NCI-H82 (cell line): ENCODE results near the gene ATRNL1.
"Not testable (repeated sequence)": the region's sequence is repeated elsewhere in the genome, so short reads cannot be mapped to it uniquely, and the experiment has no call there.

Experiments used
- DNase-seq: peaks from one replicate; lab custom pipeline; 2025; lab: John Stamatoyannopoulos, UW

Gene ATRNL1

DNA sequence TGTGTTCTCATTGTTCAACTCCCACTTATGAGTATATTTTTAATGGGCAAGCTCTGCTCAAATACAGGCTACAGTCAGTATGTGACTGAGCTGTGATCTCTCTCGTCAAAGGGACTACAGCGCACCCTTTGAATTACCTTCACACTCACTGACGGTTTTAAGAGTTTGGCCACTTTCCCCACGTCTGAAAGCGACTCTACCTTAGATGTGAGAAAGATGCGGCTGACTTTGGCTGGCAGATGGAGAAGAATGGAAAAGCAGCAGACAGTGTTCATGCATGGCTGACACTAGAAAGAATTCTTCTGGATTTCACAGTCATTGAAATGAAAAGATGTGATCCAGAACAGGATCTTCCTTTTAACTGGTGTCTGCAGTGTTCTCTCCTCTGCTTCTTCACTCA lies 2.0 kb upstream of the ATRNL1 start:
- no peak for DNase-seq

DNA sequence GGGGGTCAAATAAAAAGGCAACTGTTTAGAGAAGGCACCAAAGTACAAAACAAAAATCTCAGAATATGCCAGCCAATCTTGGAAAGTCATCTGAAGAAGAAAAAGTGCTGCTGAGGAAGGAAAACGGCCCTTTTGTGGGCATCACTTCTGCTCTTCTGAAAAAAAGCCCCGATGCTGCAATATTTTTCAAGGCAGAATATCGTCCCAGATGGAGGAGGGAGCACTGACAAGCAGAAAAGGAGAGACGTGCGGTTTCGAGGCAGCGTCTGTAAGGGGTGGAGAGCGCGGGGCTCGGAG lies 959 bp upstream of the ATRNL1 start:
- no peak for DNase-seq

DNA sequence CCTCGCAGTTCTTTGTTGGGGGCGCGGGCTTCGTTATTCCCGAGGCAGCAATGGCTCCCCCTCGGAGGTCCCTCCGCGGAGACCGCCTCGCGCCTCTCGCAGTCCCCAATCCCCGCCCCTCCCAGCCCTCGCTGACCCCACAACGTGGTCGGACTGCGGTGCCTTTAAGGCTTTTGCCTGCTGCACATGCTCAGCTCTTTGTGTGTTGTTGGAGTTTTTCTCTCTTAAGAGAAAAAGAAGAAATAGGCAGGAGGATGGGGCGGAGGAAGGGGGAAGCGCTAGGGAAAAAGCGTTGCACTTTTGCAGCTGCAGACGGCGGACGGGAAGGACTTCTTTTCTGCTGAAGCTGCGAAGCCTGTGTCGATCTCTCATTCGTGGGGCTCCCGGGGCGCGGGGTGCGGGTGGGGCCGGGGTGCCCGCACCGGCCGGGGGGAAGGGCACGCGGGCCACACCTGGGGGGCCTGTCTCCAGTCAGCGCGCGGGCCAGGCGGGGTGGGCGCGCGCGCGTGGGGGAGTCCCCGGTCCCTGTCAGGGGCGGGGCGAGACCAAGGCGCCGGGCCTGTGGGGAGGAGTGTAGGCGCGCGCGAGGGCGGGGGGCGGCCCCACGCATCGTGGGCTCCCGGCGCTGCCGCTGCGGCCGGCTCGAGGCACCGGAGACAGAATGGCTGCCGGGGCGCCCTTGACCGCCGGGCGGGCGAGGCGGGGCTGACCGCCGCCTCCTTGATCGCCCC lies 445 bp upstream of the ATRNL1 start:
- peak; percentile 36 for DNase-seq

DNA sequence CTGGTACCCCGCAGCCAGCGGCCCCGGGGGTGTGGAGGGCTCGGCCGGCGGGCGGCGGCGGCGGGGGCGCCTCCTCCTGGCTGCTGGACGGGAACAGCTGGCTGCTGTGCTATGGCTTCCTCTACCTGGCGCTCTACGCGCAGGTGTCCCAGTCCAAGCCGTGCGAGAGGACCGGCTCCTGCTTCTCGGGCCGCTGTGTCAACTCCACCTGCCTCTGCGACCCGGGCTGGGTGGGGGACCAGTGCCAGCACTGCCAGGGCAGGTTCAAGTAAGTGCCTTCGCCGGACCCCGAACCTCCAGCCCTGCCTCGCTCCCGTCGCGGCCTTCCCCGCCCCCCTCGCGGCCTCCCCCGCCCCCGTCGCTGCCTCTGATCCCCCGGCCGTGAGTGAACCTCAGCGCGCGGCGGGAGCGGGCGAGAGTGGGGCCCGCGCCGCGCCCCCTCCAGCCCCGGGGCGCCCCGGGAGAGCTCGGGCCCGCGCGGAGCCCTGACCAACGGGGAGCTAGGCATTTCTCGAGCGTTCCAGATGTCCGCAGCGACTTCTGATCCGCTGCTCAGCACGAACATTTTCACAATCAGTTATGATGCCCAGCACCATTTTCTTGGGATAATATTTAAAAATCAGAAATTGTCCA lies 727 bp downstream of the ATRNL1 start:
- DNase-seq: peak; percentile 7

DNA sequence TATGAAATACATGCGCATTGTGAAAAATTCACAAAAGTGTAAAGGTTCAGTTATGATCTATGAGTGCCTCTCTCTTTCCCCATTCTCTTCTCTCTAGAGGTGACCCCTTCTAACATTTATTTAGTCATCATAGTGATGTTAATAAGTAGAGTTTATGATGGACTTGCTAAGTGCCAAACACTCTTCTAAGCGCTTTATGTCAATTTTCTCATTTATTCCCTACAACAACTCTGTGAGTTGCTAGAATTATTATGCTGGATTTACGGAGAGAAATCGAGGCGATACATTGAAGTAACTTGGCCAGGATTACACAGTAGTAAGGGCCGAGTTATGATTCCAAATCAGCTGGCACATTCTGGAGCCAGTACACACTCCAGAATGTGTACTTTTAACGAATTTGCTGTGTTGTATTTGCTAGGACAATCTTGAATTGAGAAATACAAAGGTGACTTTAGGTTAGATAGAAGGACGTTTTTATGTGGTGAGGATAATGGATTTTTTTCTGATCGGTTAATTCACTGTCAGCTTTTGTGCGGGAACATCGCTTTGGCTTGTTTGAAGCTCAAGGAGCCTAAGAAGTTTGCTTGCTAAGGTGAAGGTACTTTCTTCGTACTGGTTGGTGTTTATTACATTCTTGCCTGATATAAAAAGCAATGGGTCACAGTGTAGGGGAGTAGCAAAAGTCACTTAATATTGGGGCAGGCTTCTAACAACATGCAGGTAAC lies 1.4 kb downstream of the ATRNL1 start:
- DNase-seq: no peak

DNA sequence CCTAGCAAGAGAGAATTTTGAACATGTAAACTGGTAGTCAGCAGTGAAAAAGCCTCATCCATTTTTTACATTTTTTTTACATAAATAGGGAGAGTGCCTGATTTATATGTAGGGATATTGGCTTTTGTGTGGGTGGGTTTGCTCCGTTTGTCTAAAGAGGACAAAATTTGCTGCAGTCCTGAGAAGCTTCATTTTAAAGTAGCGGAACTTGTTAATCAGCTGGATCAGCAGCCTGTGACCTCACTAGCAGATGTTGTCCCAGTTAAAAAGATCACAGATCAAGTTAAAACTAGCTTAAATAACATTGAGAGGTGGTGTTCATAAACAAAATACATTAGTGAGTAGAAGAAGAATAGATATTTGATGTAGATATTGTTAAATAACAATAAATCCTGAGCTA lies 2.6 kb downstream of the ATRNL1 start:
- DNase-seq: no peak

DNA sequence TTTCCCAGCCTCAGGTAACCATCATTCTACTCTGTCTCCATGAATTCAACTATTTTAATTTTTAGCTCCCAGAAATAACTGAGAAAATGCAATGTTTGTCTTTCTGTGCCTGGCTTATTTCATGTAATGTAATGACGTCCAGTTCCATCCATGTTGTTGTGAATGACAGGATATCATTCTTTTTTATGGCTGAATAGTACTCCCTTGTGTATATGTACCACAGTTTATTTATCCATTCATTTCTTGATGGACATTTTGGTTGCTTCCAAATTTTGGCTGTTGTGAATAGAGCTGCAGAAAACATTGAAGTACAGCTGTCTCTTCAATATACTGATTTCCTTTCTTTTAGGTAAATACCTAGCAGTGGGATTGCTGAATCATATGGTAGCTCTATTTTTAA lies 10.5 kb downstream of the ATRNL1 start:
- DNase-seq: no peak

DNA sequence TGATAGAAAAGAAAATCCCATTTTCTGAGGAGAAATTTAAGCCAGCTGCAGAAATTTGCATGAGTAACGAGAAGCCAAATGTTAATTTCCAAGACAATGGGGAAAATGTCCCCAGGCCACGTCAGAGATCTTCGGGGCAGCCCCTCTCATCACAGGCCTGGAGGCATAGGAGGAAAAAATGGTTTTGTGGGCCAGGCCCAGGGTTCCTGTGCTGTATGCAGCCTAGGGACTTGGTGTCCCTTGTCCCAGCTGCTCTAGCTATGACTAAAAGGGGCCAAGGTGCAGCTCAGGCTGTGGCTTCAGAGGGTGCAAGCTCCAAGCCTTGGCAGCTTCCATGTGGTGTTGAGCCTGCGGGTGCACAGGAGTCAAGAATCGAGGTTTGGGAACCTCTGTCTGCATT lies 12.2 kb downstream of the ATRNL1 start:
- DNase-seq: not testable (repeated sequence)

DNA sequence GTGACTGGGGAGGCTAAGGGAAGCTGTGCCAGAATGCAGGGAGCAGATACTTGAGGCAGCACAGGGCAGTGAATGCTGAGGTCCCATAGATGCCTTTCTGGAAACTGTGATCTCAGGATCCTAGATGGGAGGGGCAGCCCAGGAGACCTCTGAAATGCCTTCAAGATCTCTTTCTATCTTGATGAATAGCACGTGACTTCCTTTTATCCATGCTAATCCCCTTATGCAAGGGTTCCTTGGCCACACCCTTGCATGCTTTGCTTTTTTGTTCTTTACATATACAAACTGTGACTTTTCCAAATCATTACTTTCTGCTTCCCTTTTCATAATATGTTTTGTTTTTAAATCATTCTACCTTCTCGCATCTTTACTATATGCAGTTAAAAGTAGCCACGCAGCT lies 14.7 kb downstream of the ATRNL1 start:
- DNase-seq: no peak

DNA sequence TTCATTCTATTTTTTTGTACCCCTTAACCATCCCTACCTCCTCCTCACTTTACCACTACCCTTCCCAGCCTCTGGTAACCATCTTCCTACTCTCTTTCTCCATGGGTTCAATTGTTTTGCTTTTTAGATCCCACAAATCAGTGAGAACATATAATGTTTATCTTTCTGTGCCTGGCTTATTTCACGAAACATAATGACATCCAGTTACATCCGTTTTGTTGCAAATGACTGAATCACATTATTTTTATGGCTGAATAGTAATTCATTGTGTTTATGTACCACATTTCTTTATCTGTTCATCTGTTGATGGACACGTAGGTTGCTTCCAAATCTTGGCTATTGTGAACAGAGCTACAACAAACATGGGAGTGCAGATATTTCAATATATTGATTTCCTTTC lies 24.1 kb downstream of the ATRNL1 start:
- no peak for DNase-seq

DNA sequence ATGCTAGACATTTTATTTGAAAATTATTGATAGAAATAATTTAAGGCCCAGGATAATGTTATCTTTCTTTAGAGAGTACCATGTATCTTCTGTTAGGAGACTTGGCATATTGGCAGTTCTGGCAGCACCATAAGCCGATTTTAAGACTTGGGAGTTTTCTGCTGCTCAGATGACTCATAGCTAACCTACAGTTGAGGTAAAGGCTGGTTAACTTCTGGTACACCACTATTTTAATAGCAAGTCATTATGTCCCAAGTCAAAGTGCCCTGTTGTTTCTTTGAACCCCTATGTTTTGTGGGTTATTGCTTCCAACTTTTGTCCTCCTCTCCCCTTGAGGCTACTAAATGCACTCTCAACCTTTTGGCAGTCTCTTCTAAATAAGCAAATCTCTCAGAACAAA lies 25.2 kb downstream of the ATRNL1 start:
- peak; percentile 0 for DNase-seq

DNA sequence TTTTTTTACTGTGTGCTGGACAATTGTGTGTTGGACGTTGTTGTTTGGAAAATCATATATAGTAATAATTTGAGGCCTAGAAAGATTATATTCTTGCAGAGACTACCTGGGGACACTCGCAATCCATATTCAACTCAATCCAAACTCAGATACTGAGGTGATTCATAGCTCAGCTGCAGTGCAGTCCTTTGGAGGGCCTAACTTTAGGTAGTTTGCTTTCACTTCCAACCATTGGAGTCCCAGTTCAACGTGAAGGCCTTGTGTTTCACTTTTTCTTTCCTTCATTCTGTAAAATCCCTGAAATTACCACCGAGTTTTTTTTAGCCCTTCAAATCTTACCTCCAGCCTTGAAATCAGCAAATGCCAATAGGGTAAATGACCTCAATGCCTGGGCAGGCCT lies 32.3 kb downstream of the ATRNL1 start:
- no peak for DNase-seq

DNA sequence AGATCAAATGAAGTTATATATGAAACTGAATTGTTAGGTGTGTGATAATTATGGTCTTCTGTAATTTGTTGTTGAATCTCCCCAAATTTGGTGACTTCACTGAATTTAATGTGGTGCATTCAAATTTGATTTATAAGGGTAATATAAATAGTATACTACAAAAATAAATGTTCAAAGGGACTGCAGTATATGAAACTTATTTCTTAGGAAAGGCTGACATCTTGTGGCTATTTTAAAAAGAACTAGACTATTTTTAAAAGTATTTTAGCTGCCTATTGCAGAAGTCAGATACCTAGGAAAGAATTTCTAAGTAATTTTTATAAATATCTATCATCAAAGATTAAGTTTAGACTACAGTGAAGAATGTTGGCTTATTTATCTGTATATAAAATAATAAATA lies 36.6 kb downstream of the ATRNL1 start:
- peak; percentile 40 for DNase-seq

DNA sequence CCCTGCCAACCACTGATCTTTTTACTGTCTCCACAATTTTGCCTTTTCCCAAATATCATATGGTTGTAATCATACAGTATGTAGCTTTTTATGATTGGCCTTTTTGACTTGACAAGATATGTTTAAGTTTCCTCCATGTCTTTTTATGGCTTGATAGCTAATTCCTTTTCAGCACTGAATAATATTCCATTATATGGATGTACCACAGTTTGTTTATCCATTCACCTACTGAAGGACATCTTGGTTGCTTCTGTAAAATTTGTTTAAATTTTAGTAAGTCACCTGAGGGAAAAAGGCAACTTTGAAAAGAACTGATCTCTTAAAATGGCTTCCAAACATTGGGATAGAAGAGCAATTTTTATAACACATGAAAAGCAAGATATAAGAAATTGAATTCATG lies 43.5 kb downstream of the ATRNL1 start:
- DNase-seq: no peak

DNA sequence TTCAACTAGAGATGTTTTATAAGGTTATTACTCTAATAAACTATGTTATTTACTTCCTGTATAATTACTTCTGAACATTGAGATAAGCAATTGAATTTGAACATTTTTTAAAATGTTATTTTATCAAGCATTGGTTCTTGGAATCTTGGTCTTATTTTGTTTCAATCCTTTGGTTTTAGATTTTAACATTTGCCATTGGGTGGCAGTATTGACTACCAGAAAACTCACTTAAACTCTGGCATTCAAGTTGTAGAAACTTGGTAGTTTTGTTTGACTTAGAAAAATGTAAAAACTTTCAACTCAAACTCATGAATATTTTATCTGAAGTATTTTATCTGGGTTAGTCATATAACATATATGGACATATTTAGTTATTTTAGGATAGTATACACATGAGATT lies 48.1 kb downstream of the ATRNL1 start:
- no peak for DNase-seq

DNA sequence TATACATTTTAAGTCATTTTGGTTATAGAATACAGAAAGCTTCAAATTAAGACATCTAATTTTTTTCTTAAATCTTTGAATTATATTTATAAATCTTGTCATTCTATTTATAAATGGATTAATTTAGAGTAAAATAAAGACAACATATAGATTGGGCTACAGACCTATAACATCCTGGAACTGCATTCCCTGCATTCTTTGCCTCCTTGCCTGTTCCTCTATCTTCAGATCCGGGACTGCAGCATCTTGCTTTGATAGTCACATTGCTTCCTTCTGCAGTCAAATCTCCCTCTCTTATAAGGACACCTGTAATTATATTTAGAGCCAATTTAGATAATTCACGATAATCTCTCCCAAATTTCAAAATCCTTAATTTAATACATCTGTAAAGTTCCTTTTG lies 64.2 kb downstream of the ATRNL1 start:
- DNase-seq: no peak

DNA sequence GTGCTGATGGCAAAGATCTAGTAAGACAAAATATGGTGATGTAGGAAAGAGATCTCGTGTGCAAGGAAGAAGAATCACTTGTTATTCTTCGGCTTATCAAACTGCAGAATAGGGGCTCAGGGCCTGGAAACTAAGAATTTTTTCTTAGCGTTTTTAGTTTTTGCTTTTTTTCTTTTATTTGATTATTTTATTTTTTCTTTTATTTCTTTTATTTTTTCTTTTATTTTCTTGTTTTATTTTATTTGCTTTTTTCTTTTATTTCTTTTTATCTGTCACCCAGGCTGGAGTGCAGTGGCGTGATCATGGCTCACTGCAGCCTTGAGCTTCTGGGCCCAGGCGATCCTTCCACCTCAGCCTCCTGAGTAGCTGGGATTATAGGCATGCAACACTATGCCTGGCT lies 70.0 kb downstream of the ATRNL1 start:
- DNase-seq: no peak

DNA sequence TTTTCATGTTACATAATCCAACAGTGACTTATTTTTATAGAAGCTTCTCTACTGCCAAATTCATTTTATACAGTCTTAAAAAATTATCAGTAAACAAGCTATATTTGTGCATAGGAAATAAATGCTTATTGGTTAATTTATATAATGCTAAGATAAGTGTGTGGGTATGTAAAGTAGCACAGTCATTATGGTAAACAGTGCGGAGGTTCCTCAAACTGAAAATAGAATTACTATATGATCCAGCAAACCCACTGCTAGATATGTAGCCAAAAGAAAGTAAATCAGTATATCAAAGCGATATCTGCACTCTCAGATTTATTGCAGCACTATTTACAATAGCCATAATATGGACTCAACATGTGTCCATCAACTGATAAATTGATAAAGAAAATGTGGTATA lies 71.1 kb downstream of the ATRNL1 start:
- DNase-seq: no peak

DNA sequence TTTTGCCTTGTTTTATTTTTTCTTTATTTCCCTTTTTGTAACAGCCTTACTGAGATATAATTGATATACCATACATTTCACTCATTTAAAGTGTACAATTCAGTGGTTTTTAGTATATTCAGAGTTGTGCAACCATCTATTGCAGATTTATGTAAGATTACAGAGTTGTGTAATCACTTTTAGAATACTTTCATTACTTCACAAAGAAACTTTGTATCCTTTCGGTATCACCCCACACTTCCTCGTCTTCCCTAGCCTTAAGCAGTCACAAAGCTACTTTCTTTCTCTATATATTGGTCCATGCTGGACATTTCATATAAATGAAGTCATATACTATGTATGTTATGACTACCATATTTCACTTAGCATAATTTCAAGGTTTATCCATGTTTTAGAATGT lies 74.6 kb downstream of the ATRNL1 start:
- no peak for DNase-seq

DNA sequence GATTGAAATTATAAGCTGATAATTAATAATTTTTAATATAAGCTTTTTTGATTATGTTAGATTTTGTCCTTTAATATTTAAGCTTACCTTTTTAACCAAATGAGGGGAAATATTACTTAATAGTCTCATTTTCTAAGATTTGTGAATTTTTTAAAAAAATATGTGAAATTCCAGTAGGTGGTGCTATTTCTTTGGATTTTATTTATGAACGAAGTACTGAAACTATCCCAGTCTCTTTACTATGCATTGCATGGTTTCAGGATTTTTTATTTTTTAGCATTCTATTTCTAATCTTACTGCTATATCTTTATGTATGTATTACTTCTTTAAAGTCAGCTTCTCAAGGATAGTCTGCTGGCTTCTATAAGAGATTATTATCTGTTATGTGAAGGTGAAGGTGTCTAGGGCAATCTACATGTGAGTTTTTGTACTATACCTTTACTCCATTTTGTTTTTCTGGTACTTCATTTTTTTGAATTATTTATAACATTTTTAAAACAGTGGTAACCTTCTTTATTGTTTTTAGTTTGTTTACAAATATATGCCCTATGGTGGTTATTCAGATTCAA lies 78.3 kb downstream of the ATRNL1 start:
- DNase-seq: peak; percentile 3

DNA sequence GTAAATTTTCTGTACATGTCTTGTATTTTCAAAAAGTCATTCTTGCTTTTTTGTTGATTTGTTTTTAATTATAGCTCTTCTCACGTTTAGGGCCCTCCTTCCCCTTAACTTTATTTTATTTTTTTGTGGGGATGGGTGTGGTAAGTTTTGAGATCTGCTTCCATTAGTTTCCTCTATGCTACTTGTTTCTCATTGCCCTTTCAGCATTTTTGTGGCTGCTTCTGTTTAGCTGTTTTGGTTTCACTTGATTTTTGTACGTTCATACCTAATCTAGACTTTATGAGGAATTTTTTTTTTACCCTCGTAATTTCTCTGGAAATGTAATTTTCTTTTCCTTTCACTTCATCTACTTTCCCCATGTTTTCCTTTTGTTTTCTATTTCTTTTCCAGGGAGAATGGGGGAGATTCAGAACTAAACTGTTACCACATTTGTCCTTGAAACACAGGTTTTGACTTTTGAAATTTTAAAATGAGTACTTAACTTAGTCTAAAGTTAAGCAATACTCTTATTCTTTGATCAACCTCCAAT lies 80.8 kb downstream of the ATRNL1 start:
- DNase-seq: no peak

DNA sequence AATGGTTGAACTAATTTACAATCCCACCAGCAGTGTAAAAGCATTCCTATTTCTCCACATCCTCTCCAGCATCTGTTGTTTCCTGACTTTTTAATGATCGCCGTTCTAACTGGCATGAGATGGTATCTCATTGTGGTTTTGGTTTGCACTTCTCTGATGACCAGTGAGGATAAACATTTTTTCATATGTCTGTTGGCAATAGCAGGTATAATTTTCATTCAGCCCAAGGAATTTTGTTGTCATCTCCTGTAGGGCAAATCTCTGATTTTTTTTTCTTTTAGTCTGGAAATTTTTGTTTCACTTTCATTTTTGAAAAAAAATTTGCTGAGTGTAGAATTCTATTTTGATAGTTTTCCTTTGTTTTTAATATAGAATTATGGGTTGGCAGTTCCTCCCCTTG lies 114.1 kb downstream of the ATRNL1 start:
- DNase-seq: not testable (repeated sequence)

DNA sequence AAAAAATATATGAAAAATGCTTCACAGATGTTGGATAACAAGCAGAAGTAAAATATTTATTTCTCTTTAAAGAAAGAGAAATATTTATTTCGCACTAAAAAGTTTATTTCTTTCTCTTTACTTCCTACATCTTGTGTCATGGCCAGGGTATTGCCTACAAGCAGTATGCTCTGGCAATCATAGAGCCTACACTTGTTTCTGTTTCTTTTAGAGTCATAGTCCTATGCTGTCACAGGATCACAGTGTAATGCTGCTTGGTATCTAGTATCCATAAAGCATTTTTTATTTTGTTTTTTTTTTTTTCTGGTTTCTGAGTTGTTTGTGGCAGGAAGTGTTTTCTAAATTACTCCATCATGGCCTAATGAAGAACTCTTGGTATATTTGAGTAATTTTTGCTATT lies 116.0 kb downstream of the ATRNL1 start:
- no peak for DNase-seq
